Esophagus mucosa (tissue), 1 donor: ENCODE results near the gene EMILIN3. TPM values are rescaled to one million over a fixed set of nuclear protein-coding genes. Genes with fewer than 3 reads are reported as not detected.
A peak's percentile ranks its signal among the peaks of the same experiment; 100 is the strongest.

Experiments used
- ATAC-seq: fragments of 200-7000 bp; cut with Tn5 transposase; one replicate; pipeline ENCODE4 v1.9.1; 2020
- total RNA-seq: library from RNA; stranded (reverse); gene quantifications from one replicate; pipeline ENCODE4 v1.2.4, GENCODE V29; 2023
- donor health status: DM: yes; HTN: yes; CAD: no.

The EMILIN3 gene
- total RNA-seq, 1 donor from 2014 or later, result 0.12 TPM

- ATAC-seq, result no peak
Measured at GRCh38 chr20:41390889-41391288, 24.3 kb upstream of the EMILIN3 start.

DNA sequence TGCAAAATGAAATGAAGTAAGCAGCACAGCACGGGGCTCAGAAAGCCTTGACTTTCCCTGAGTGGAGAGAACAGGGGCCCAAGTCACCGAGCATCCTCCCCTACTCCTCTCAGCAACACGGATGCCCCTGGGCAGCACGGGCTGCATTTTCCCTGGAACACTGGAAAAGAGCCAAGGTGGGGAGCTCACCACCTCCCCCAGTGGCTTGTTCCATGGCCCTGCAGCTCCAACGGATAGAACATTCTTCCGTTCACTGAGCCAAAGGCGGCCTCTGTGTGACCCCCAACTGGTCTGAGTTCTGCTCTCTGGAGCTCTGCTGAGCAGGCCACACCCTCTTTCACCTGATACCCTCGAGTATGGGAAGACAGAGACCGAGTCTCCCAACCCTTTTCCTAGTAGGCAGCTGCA lies 20.8 kb upstream of the EMILIN3 start:
- no peak for ATAC-seq

DNA sequence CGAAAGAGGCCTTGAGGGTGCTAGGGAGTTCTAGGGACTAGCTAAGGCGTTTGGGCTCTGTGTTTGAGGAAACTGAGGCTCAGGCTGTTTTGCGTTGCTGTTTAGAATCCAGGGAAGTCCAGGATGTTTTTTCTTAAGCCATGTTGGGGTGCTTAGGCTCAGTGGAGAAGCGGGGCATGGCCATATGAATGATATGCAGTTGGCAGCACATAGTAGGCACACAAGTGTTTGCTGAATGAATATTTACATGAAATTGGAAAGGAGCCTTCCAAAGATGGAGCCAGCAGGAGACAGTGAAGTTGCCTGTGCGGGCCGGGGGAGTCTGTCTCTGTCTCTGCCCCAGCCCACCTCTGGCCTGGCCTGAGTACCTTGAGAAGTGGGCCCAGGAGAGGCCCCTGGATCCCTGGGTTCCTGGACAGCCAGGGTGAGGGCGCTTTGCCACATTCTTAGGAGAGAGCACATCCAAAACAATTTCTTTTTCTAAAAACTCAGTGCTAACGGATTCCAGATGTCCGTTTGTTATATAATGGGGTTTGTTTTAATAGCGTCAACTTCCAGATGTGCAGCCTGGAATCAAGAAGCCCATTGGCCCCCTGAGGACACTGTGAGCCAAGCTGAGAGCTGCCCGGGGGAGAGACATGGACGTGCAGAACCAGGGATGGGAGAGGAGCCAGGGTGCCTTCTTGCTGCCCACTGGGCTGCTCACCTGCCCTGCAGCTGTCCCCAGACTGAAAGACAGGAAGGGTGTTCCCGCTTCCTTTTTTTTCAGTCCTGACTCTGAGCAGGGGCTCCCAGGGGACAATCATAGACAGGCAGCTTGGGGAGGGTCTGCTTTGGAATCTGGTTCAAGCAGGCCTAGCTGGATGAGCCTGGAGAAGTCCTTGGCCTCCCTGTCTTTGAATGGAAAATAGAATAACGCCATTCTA lies 20.1 kb upstream of the EMILIN3 start:
- no peak for ATAC-seq

DNA sequence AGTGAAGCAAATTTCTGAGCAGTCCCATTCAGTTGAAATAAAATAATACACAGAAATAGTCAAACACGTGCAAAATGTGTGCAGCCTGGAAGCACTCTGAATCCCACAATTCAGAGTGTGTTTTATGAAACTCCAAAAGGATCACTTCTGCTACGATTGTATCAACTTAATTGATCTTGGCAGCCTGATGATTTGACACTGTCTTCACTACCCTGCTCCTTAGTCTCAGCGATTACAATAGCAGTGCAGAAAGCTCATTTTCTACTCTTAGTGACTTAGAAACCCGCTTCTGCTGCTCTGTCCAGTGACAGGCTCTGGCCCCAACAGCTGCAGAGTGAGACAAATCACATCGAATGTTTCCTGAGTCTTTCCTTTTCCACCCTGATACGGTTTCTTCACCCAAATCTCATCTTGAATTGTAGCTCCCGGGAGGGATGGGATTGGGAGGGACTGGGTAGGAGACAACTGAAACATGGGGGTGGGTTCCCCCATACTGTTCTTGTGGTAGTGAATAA lies 16.2 kb upstream of the EMILIN3 start:
- ATAC-seq, result no peak

GRCh38 chr20:41380551-41381193 lies 14.1 kb upstream of the EMILIN3 start:
- no peak for ATAC-seq

DNA sequence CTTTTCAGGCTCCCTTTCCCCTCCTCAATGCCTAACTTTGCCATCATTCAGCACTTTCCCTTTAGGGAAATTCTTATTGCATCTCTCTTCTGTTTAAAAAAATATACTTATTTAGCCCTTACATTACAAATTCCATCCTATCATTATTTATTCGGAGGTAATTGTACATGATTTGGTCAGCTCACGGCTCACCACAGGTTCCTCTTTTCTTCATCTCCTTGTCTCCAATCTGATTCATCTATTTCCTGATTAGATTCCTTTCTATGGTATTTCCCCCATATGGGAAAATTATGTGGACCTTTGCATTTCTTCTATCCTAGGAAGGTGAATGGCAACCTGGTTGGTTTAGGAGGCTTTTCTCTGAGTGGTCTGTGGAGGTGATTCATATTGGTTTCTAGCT lies 12.9 kb upstream of the EMILIN3 start:
- no peak for ATAC-seq

- no peak for ATAC-seq
Measured at GRCh38 chr20:41377275-41377674, 10.7 kb upstream of the EMILIN3 start.

- ATAC-seq, result no peak
Measured at GRCh38 chr20:41376349-41376748, 9.7 kb upstream of the EMILIN3 start.

- ATAC-seq, result no peak
Measured at GRCh38 chr20:41375846-41376245, 9.2 kb upstream of the EMILIN3 start.

DNA sequence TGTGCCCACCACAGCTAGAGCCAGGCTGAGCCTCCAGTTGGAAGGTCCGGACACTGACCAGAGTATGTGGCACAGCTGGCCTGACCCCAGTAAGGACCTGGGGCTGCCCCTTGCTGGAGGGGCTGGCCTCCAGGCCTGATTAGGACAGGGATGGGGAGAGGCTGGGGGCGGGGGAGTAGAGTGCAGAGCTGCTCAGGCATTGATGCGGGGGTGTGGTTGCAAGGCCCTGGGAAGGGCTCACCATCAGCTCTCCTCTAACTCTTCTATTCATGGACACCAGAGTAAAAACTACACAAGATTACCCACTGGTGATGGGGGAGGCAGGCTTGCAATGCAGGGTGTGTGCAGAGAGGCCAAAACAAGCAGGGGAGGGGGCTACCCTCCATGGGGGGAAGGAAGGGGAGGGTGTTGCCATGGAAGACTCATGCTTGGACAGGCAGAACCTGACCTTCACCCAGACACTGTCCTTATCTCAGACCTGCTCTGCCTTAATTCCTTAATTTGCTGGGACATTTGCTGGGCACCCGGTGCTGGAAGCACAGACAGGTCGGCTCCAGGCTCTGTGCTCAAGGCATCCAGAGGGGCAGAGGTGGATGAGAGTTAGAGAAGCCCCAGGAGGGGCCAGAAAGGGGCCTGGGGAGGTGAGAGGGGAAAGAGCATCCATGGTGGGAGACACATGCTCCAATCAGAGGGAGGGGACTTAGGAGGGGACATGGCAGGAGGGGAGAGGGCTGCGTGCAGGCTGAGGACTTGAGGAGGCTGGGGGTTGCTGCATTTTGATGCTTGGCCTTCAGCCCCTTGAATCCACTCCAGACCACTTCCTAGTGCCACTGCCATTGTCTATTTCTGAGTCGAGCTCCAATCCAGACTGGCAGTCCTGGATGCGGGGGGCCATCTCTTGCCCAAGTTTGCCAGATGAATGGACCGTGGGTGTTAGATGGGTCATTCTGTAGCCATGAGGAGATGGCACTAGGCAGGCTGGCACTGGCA lies 7.6 kb upstream of the EMILIN3 start:
- no peak for ATAC-seq

GRCh38 chr20:41373251-41373783 lies 6.7 kb upstream of the EMILIN3 start:
- no peak for ATAC-seq

DNA sequence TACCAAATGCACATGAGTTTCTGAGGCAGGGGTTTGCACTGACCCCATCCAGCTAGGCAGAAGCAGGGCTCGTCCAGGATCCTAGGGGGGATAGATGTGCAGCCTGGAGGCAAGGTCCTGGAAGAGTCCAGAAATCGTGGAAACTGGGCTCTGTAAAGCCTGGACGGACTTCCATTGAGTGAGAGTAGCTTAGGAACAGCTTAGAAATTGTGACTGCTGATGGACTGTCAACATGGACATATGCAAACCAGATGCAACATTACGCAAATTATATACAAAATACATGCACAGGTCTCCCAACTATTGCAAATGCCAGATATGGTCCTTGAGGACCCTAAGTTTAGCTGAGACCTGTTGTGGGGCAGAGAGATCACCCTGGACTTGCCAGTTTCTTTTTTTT lies 4.8 kb upstream of the EMILIN3 start:
- no peak for ATAC-seq

GRCh38 chr20:41370176-41370575 lies 3.6 kb upstream of the EMILIN3 start:
- ATAC-seq, result peak; percentile 6

GRCh38 chr20:41369673-41370072 lies 3.1 kb upstream of the EMILIN3 start:
- no peak for ATAC-seq

GRCh38 chr20:41367956-41368355 lies 1.3 kb upstream of the EMILIN3 start:
- ATAC-seq, result no peak

GRCh38 chr20:41367393-41367695 lies 726 bp upstream of the EMILIN3 start:
- no peak for ATAC-seq

- peak; percentile 7 for ATAC-seq
Measured at GRCh38 chr20:41365777-41366545, 657 bp downstream of the EMILIN3 start.

GRCh38 chr20:41364967-41365765 lies 1.5 kb downstream of the EMILIN3 start:
- ATAC-seq, result no peak

DNA sequence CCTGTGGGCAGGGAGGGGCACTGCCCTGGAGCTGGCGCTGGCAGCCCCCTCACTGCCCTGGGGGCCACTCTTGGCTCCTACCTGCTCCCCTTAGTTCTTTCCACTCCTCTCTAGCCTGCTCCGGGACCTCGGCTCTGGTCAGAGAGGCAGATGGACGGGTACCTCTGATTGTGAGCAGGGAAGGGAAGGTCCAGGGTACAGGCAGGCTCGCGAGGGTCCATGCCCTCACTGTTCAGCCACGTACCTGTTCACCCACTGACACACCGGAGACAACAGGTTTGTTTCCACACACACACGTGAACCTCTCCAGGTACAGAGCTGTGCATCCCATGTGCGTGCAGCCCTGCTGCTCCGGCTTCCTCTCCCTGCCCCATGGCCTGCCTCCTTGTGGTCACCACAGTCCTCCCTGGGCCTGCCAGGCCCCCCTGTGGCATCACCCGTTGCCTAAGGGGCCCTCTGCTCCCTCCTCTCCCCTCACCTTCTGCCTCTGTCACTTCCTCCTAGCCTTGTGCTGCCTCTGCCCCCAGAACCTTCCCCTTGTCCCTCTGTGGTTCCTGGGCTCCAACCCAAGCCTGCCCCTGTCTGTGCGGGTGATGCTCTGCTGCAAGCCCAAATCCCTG lies 2.3 kb downstream of the EMILIN3 start:
- ATAC-seq, result no peak

DNA sequence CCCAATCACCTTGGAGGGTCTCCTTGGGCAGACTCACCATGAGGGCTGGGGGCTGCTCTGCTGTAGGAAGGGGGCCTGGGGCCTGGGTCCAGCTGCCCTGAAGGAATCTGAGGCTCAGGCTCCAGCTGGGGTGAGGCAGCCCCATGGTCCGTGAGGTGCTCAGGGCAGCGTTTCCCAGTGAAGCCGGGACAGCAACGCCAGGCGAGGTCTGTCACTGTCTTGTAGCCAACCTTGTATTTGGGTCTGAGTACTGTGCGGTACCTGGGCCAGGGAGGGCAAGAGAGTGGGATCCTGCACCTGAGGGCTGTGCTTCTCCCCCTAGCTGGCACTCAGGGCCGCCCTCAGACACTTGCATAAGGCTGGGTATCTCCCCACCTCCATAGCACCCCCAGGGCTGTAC lies 3.0 kb downstream of the EMILIN3 start:
- no peak for ATAC-seq
